HG03064 (cell line): ENCODE measurements around the gene ADAMTS17.

ENCODE experiments used
- ATAC-seq: cut with Tn5 transposase; IDR thresholded peaks from one replicate; pipeline ENCODE4 v1.9.1; 2021; ENCODE audit warnings: low read depth; ENCODE audit not compliant: unreplicated experiment

Gene ADAMTS17

GRCh38 chr15:100186366-100186765 lies 155.4 kb downstream of the ADAMTS17 start:
- ATAC-seq, result no peak

GRCh38 chr15:100183921-100184495 lies 157.8 kb downstream of the ADAMTS17 start:
- no peak for ATAC-seq

GRCh38 chr15:100180921-100181320 lies 160.9 kb downstream of the ADAMTS17 start:
- ATAC-seq, result no peak

- no peak for ATAC-seq
Measured at GRCh38 chr15:100175406-100176114, 166.2 kb downstream of the ADAMTS17 start.

GRCh38 chr15:100174904-100175275 lies 166.9 kb downstream of the ADAMTS17 start:
- no peak for ATAC-seq

GRCh38 chr15:100174159-100174903 lies 167.4 kb downstream of the ADAMTS17 start:
- ATAC-seq, result no peak

- no peak for ATAC-seq
Measured at GRCh38 chr15:100172356-100173024, 169.3 kb downstream of the ADAMTS17 start.

- ATAC-seq, result no peak
Measured at GRCh38 chr15:100171411-100171810, 170.4 kb downstream of the ADAMTS17 start.

GRCh38 chr15:100170291-100171210 lies 171.2 kb downstream of the ADAMTS17 start:
- ATAC-seq, result peak; percentile 95

GRCh38 chr15:100169615-100170290 lies 172.0 kb downstream of the ADAMTS17 start:
- no peak for ATAC-seq

GRCh38 chr15:100168787-100169186 lies 173.0 kb downstream of the ADAMTS17 start:
- ATAC-seq, result no peak

GRCh38 chr15:100167884-100168375 lies 173.8 kb downstream of the ADAMTS17 start:
- ATAC-seq, result no peak

- no peak for ATAC-seq
Measured at GRCh38 chr15:100166313-100166712, 175.5 kb downstream of the ADAMTS17 start.

GRCh38 chr15:100163961-100164360 lies 177.8 kb downstream of the ADAMTS17 start:
- ATAC-seq, result no peak

GRCh38 chr15:100160953-100161352 lies 180.8 kb downstream of the ADAMTS17 start:
- ATAC-seq, result no peak

- no peak for ATAC-seq
Measured at GRCh38 chr15:100159436-100159835, 182.3 kb downstream of the ADAMTS17 start.

GRCh38 chr15:100158356-100158755 lies 183.4 kb downstream of the ADAMTS17 start:
- no peak for ATAC-seq

- ATAC-seq, result no peak
Measured at GRCh38 chr15:100156201-100156600, 185.6 kb downstream of the ADAMTS17 start.

GRCh38 chr15:100154338-100154737 lies 187.4 kb downstream of the ADAMTS17 start:
- ATAC-seq, result no peak
